ENCODE data around the gene ZNF460. TPM values are rescaled to one million over a fixed set of nuclear protein-coding genes. Genes with fewer than 3 reads are reported as not detected.
"Not testable (repeated sequence)": the region's sequence is repeated elsewhere in the genome, so short reads cannot be mapped to it uniquely, and the experiment has no call there.

The ZNF460 gene
- total RNA-seq, 3 donors from 2014 or later = 70.2 to 123 (median 88.5) TPM

DNA sequence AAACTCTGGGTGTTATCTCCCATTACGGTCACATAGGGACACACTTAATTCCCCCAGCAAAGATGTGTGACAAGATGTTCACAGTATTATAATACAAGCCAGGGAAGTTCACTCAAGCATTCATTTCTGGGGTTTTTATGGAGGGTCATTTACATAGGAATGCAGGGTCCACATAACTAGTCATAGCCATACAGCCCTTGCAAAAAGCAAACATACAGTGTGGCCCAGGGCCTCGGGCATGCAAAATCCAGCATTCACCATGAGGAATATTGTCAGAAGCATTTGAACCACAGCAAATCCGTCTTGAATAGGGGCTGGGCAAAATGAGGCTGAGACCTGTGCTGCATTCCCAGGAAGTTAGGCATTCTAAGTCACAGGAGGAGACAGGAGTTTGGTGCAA is 13.0 kb upstream of the ZNF460 start:
- DNase-seq (ENCODE audit: low spot score in 2 of 2) = no peak

DNA sequence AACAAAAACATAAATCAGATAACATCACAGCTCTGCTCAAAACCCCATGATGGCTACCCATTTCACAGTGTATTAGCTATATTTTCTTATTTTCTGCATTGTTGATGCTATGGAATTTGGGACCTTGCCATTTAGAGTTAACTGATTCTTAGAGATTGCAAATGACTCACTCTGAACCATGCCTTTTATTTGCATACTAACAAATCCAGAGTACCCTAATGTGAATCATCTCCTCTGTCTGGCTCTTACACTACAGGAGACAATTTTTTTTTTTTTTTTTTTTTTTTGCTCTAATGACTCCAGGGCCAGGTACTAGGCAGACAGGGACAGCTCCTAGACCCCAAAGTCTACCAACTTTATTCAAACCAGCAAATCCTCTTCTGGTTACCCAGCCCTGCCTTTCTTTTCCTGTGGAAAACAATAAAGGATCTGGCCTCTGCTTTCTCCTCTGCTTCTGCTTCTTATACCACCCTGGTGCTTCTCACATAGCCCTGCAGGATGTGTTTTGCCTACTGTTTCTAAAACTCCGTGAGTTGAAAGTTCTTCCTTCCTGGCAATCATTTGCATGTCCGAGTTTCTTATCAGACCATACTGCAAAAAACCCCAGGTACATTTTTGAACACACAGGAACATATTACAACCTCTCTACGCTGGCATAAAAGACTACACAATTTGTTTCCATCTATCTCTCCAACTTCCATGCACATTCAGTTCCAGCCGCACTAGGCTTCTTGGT is 10.6 kb upstream of the ZNF460 start:
- H3K27me3 ChIP-seq = no peaks in the 10 kb centered on the region
- intact Hi-C loops (cut with DNase I; ENCODE audit: low total_unique reads) = no loop called here
- no peaks in the 10 kb centered on the region for H3K9me3 ChIP-seq
- H3K27ac ChIP-seq = no peak overlapping the region
- no peak for TF ChIP-seq POLR2A (IDR thresholded peaks at IDR 0.05)
- no peak for TF ChIP-seq POLR2AphosphoS5 (IDR thresholded peaks at IDR 0.05)
- TF ChIP-seq, protein P1, sequence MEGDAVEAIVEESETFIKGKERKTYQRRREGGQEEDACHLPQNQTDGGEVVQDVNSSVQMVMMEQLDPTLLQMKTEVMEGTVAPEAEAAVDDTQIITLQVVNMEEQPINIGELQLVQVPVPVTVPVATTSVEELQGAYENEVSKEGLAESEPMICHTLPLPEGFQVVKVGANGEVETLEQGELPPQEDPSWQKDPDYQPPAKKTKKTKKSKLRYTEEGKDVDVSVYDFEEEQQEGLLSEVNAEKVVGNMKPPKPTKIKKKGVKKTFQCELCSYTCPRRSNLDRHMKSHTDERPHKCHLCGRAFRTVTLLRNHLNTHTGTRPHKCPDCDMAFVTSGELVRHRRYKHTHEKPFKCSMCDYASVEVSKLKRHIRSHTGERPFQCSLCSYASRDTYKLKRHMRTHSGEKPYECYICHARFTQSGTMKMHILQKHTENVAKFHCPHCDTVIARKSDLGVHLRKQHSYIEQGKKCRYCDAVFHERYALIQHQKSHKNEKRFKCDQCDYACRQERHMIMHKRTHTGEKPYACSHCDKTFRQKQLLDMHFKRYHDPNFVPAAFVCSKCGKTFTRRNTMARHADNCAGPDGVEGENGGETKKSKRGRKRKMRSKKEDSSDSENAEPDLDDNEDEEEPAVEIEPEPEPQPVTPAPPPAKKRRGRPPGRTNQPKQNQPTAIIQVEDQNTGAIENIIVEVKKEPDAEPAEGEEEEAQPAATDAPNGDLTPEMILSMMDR (IDR thresholded peaks at IDR 0.05) = no peak
- H3K4me3 ChIP-seq = no peak overlapping the region
- no peaks in the 10 kb centered on the region for H3K4me1 ChIP-seq
- no peak for DNase-seq (ENCODE audit: low spot score in 2 of 2)
- no peaks in the 10 kb centered on the region for H3K36me3 ChIP-seq

More for the DNA sequence above, 13.0 kb upstream of the ZNF460 start:
- H3K4me1 ChIP-seq = no peaks in the 10 kb centered on the region
- intact Hi-C loops (cut with DNase I; ENCODE audit: low total_unique reads) = no loop called here
- no peaks in the 10 kb centered on the region for H3K9me3 ChIP-seq
- no peak overlapping the region for H3K4me3 ChIP-seq
- TF ChIP-seq, protein P1 (IDR thresholded peaks at IDR 0.05) = no peak
- no peak for TF ChIP-seq POLR2A (IDR thresholded peaks at IDR 0.05)
- TF ChIP-seq POLR2AphosphoS5 (IDR thresholded peaks at IDR 0.05) = no peak
- H3K27ac ChIP-seq = no peak overlapping the region
- H3K27me3 ChIP-seq = no peaks in the 10 kb centered on the region
- H3K36me3 ChIP-seq = no peaks in the 10 kb centered on the region

DNA sequence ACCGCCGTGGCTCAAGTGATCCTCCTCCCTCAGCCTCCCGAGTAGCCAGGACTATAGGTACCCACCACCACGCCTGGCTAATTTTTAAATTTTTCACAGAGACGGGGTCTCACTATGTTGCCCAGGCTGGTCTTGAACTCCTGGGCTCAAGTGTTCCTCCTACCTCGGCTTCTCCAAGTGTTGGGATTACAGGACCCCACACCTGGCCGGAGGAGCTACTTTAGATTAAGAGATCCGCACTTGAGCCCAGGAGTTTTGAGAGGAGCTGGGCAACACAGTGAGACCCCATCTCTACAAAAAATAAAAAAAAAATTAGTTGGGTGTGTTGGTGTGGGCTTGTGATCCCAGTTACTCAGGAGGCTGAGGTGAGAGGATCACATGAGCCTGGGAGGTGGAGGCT is 9.0 kb upstream of the ZNF460 start:
- TF ChIP-seq, protein P1 (IDR thresholded peaks at IDR 0.05) = no peak
- TF ChIP-seq POLR2A (IDR thresholded peaks at IDR 0.05) = no peak
- TF ChIP-seq POLR2AphosphoS5 (IDR thresholded peaks at IDR 0.05) = no peak
- intact Hi-C loops (cut with DNase I; ENCODE audit: low total_unique reads) = no loop called here
- no peaks in the 10 kb centered on the region for H3K9me3 ChIP-seq
- H3K36me3 ChIP-seq = no peaks in the 10 kb centered on the region
- H3K27me3 ChIP-seq = no peaks in the 10 kb centered on the region
- DNase-seq (ENCODE audit: low spot score in 2 of 2) = no peak
- no peaks in the 10 kb centered on the region for H3K4me1 ChIP-seq
- no peak overlapping the region for H3K4me3 ChIP-seq
- no peak overlapping the region for H3K27ac ChIP-seq

DNA sequence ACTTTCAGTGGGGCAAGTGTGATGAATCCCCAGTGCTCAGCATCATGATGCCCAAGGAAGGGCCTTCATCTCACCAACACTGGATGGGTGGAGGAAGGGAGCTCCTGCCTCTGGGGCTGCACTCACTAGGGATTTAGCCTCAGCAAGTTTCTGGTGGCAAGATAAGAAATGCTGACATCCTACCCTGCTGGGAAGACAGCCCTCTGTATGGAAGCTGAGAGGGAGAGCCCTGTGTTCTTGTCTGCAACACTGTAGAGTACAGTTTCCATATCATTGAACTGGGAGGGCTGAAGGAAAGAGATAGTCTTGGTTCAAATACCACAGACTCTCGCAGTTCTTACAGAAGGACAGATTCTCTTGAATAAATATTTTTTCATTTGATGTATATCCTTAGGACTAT is 7.3 kb upstream of the ZNF460 start:
- Histone ChIP-seq H3K27me3 (no peaks in the 10 kb centered on the region), H3K9me3 (no peaks in the 10 kb centered on the region), H3K4me1 (no peaks in the 10 kb centered on the region), H3K36me3 (no peaks in the 10 kb centered on the region), H3K4me3 (no peak overlapping the region), H3K27ac (no peak overlapping the region)
- intact Hi-C loops (cut with DNase I; ENCODE audit: low total_unique reads) = no loop called here
- TF ChIP-seq, protein P1 (IDR thresholded peaks at IDR 0.05) = no peak
- no peak for TF ChIP-seq POLR2AphosphoS5 (IDR thresholded peaks at IDR 0.05)
- TF ChIP-seq POLR2A (IDR thresholded peaks at IDR 0.05) = no peak
- DNase-seq (ENCODE audit: low spot score in 2 of 2) = no peak

DNA sequence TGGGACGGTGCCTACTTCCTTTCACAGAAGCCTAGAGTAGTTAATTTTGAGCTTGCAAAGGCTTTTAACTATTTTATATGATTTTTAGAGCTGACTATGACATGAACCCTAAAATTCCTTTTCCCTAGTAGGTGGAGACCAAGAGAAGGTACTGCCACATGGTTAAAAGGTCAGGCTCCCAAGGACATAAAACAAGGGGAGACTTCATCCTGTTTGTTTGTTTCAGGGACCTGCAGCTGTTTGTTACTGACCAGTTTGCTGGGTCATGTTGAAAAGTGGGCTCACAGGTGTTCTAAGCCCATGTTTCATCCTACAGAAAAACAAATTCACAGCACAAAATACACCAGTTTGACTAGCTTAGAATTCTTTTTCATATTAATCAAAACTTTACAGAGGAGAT is 3.9 kb upstream of the ZNF460 start:
- Histone ChIP-seq H3K9me3 (no peaks in the 10 kb centered on the region), H3K27ac (no peak overlapping the region), H3K36me3 (no peaks in the 10 kb centered on the region), H3K4me1 (peaks cover 0 to under 1% of the 10 kb centered on the region in 2 donors), H3K27me3 (no peaks in the 10 kb centered on the region), H3K4me3 (no peak overlapping the region)
- no peak for TF ChIP-seq POLR2A (IDR thresholded peaks at IDR 0.05)
- TF ChIP-seq POLR2AphosphoS5 (IDR thresholded peaks at IDR 0.05) = no peak
- TF ChIP-seq, protein P1 (IDR thresholded peaks at IDR 0.05) = no peak
- DNase-seq (ENCODE audit: low spot score in 2 of 2) = no peak
- intact Hi-C loops (cut with DNase I; ENCODE audit: low total_unique reads) = no loop called here

DNA sequence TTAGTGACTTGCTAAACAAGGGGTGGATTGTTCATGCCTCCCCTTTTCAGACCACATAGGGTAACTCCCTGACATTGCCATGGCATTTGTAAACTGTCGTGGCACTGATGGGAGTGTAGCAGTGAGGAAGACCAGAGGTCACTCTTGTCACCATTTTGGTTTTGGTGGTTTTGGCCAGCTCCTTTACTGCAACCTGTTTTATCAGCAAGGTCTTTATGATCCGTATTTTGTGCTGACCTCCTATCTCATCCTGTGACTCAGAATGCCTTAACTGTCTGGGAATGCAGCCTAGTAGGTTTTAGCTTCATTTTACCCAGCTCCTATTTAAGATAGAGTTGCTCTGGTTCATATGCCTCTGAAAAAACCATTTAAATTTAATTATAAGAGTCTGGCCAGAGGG is 1.8 kb upstream of the ZNF460 start:
- H3K36me3 ChIP-seq; H3K27me3 ChIP-seq; DNase-seq (ENCODE audit: low spot score in 2 of 2); H3K9me3 ChIP-seq; H3K27ac ChIP-seq; H3K4me3 ChIP-seq; intact Hi-C loops (cut with DNase I; ENCODE audit: low total_unique reads): not testable (repeated sequence)
- peaks cover 0 to 10% of the 10 kb centered on the region in 2 donors for H3K4me1 ChIP-seq
